ENCODE data around the gene OBSL1. TPM values are rescaled to one million over a fixed set of nuclear protein-coding genes. Genes with fewer than 3 reads are reported as not detected.

OBSL1 gene
- total RNA-seq (0.57 TPM), polyA plus RNA-seq (not detected)

GRCh38 chr2:219571311-219572236 is at the start of gene OBSL1:
TSS of gene OBSL1 (minus strand) at chr2:219571539. CDS start at chr2:219571232, 307 bp downstream.
- H3K36me3 ChIP-seq (ENCODE audit: control insufficient read depth, insufficient read depth, low read length), result no peaks in the 10 kb centered on the region
- no peak for ATAC-seq (ENCODE audit: low read depth in 2 of 2)
- H3K4me3 Mint-ChIP-seq, result peak within 1 kb of the TSS in 2 of 4 donors; percentile 34 to 46
- peaks cover 6% of the 10 kb centered on the region for H3K4me1 ChIP-seq (ENCODE audit: control insufficient read depth, insufficient read depth, low read length, poor library complexity, severe bottlenecking)
- peaks cover 6% of the 10 kb centered on the region for H3K27me3 ChIP-seq (ENCODE audit: control insufficient read depth, insufficient read depth, low read length)
- H3K4me1 Mint-ChIP-seq, result peaks cover 0 to 3% (median 1%) of the 10 kb centered on the region in 4 donors
- no peak for DNase-seq
- no peaks in the 10 kb centered on the region for H3K36me3 Mint-ChIP-seq
- no peak within 1 kb of the TSS for H3K27ac Mint-ChIP-seq
- H3K9me3 ChIP-seq (ENCODE audit: control insufficient read depth in 2 of 2, low read length in 2 of 2), result no peaks in the 10 kb centered on the region
- no peak within 1 kb of the TSS for H3K4me3 ChIP-seq (ENCODE audit: low read depth, low read length)
- peaks cover 0 to 3% (median 0%) of the 10 kb centered on the region in 7 donors for H3K9me3 Mint-ChIP-seq
- H3K27ac ChIP-seq (ENCODE audit: insufficient read depth, low read length, poor library complexity, severe bottlenecking), result no peak within 1 kb of the TSS
- H3K27me3 Mint-ChIP-seq, result peaks cover 47% of the 10 kb centered on the region

GRCh38 chr2:219620546-219620945 is 49.2 kb upstream of the OBSL1 start:
- Mint-ChIP-seq H3K36me3 (no peaks in the 10 kb centered on the region), H3K4me3 (no peak overlapping the region), H3K4me1 (no peaks in the 10 kb centered on the region), H3K9me3 (no peaks in the 10 kb centered on the region), H3K27ac (no peak overlapping the region), H3K27me3 (peaks cover 25% of the 10 kb centered on the region)
- Histone ChIP-seq H3K36me3 (ENCODE audit: control insufficient read depth, insufficient read depth, low read length) (peaks cover 4% of the 10 kb centered on the region), H3K27me3 (ENCODE audit: control insufficient read depth, insufficient read depth, low read length) (peaks cover 6% of the 10 kb centered on the region), H3K9me3 (ENCODE audit: control insufficient read depth in 2 of 2, low read length in 2 of 2) (no peaks in the 10 kb centered on the region), H3K4me1 (ENCODE audit: control insufficient read depth, insufficient read depth, low read length, poor library complexity, severe bottlenecking) (no peaks in the 10 kb centered on the region), H3K4me3 (ENCODE audit: low read depth, low read length) (no peak overlapping the region), H3K27ac (ENCODE audit: insufficient read depth, low read length, poor library complexity, severe bottlenecking) (no peak overlapping the region)
- DNase-seq (no peak), ATAC-seq (ENCODE audit: low read depth in 2 of 2) (no peak)

- no peak overlapping the region for H3K4me3 Mint-ChIP-seq
- no peak for ATAC-seq (ENCODE audit: low read depth in 2 of 2)
- H3K36me3 Mint-ChIP-seq, result peaks cover 10% of the 10 kb centered on the region
- H3K4me3 ChIP-seq (ENCODE audit: low read depth, low read length), result no peak overlapping the region
- H3K27me3 Mint-ChIP-seq, result peaks cover 14% of the 10 kb centered on the region
- H3K27ac ChIP-seq (ENCODE audit: insufficient read depth, low read length, poor library complexity, severe bottlenecking), result no peak overlapping the region
- H3K27ac Mint-ChIP-seq, result no peak overlapping the region
- no peaks in the 10 kb centered on the region for H3K4me1 ChIP-seq (ENCODE audit: control insufficient read depth, insufficient read depth, low read length, poor library complexity, severe bottlenecking)
- no peaks in the 10 kb centered on the region for H3K9me3 ChIP-seq (ENCODE audit: control insufficient read depth in 2 of 2, low read length in 2 of 2)
- DNase-seq, result no peak
- peaks cover 8% of the 10 kb centered on the region for H3K36me3 ChIP-seq (ENCODE audit: control insufficient read depth, insufficient read depth, low read length)
- peaks cover 5% of the 10 kb centered on the region for H3K27me3 ChIP-seq (ENCODE audit: control insufficient read depth, insufficient read depth, low read length)
- H3K4me1 Mint-ChIP-seq, result peaks cover 0 to 3% (median 0%) of the 10 kb centered on the region in 4 donors
- H3K9me3 Mint-ChIP-seq, result no peaks in the 10 kb centered on the region
Measured at GRCh38 chr2:219619235-219619634, 47.9 kb upstream of the OBSL1 start.

GRCh38 chr2:219618733-219619122 is 47.4 kb upstream of the OBSL1 start:
- Histone ChIP-seq H3K4me1 (ENCODE audit: control insufficient read depth, insufficient read depth, low read length, poor library complexity, severe bottlenecking) (no peaks in the 10 kb centered on the region), H3K27me3 (ENCODE audit: control insufficient read depth, insufficient read depth, low read length) (peaks cover 5% of the 10 kb centered on the region), H3K9me3 (ENCODE audit: control insufficient read depth in 2 of 2, low read length in 2 of 2) (no peaks in the 10 kb centered on the region), H3K36me3 (ENCODE audit: control insufficient read depth, insufficient read depth, low read length) (peaks cover 8% of the 10 kb centered on the region), H3K27ac (ENCODE audit: insufficient read depth, low read length, poor library complexity, severe bottlenecking) (no peak overlapping the region), H3K4me3 (ENCODE audit: low read depth, low read length) (no peak overlapping the region)
- DNase-seq (no peak), ATAC-seq (ENCODE audit: low read depth in 2 of 2) (no peak)
- H3K27me3 Mint-ChIP-seq, result peaks cover 14% of the 10 kb centered on the region
- H3K36me3 Mint-ChIP-seq, result peaks cover 11% of the 10 kb centered on the region
- peaks cover 0 to 3% (median 0%) of the 10 kb centered on the region in 4 donors for H3K4me1 Mint-ChIP-seq
- no peak overlapping the region for H3K27ac Mint-ChIP-seq
- H3K9me3 Mint-ChIP-seq, result no peaks in the 10 kb centered on the region
- no peak overlapping the region for H3K4me3 Mint-ChIP-seq

GRCh38 chr2:219616550-219616949 is 45.2 kb upstream of the OBSL1 start:
- Histone ChIP-seq H3K27ac (ENCODE audit: insufficient read depth, low read length, poor library complexity, severe bottlenecking) (no peak overlapping the region), H3K9me3 (ENCODE audit: control insufficient read depth in 2 of 2, low read length in 2 of 2) (no peaks in the 10 kb centered on the region), H3K4me1 (ENCODE audit: control insufficient read depth, insufficient read depth, low read length, poor library complexity, severe bottlenecking) (no peaks in the 10 kb centered on the region), H3K36me3 (ENCODE audit: control insufficient read depth, insufficient read depth, low read length) (peaks cover 15% of the 10 kb centered on the region), H3K27me3 (ENCODE audit: control insufficient read depth, insufficient read depth, low read length) (no peaks in the 10 kb centered on the region), H3K4me3 (ENCODE audit: low read depth, low read length) (no peak overlapping the region)
- Mint-ChIP-seq H3K27me3 (peaks cover 5% of the 10 kb centered on the region), H3K36me3 (peaks cover 19% of the 10 kb centered on the region), H3K27ac (peak overlapping the region in 1 of 3 donors; percentile 43), H3K4me1 (peaks cover 0 to 12% (median 6%) of the 10 kb centered on the region in 4 donors), H3K4me3 (no peak overlapping the region), H3K9me3 (no peaks in the 10 kb centered on the region)
- ATAC-seq (ENCODE audit: low read depth in 2 of 2), result no peak
- DNase-seq, result no peak

GRCh38 chr2:219615894-219616293 is 44.6 kb upstream of the OBSL1 start:
- H3K9me3 Mint-ChIP-seq, result no peaks in the 10 kb centered on the region
- H3K36me3 Mint-ChIP-seq, result peaks cover 25% of the 10 kb centered on the region
- peaks cover 16% of the 10 kb centered on the region for H3K36me3 ChIP-seq (ENCODE audit: control insufficient read depth, insufficient read depth, low read length)
- no peaks in the 10 kb centered on the region for H3K4me1 ChIP-seq (ENCODE audit: control insufficient read depth, insufficient read depth, low read length, poor library complexity, severe bottlenecking)
- ATAC-seq (ENCODE audit: low read depth in 2 of 2), result no peak
- no peak overlapping the region for H3K27ac ChIP-seq (ENCODE audit: insufficient read depth, low read length, poor library complexity, severe bottlenecking)
- H3K27ac Mint-ChIP-seq, result no peak overlapping the region
- no peaks in the 10 kb centered on the region for H3K9me3 ChIP-seq (ENCODE audit: control insufficient read depth in 2 of 2, low read length in 2 of 2)
- no peaks in the 10 kb centered on the region for H3K27me3 ChIP-seq (ENCODE audit: control insufficient read depth, insufficient read depth, low read length)
- H3K4me1 Mint-ChIP-seq, result peaks cover 0 to 15% (median 6%) of the 10 kb centered on the region in 4 donors
- DNase-seq, result no peak
- no peak overlapping the region for H3K4me3 Mint-ChIP-seq
- H3K27me3 Mint-ChIP-seq, result peaks cover 5% of the 10 kb centered on the region
- H3K4me3 ChIP-seq (ENCODE audit: low read depth, low read length), result no peak overlapping the region

- Histone ChIP-seq H3K27me3 (ENCODE audit: control insufficient read depth, insufficient read depth, low read length) (no peaks in the 10 kb centered on the region), H3K4me3 (ENCODE audit: low read depth, low read length) (no peak overlapping the region), H3K4me1 (ENCODE audit: control insufficient read depth, insufficient read depth, low read length, poor library complexity, severe bottlenecking) (no peaks in the 10 kb centered on the region), H3K9me3 (ENCODE audit: control insufficient read depth in 2 of 2, low read length in 2 of 2) (no peaks in the 10 kb centered on the region), H3K27ac (ENCODE audit: insufficient read depth, low read length, poor library complexity, severe bottlenecking) (no peak overlapping the region), H3K36me3 (ENCODE audit: control insufficient read depth, insufficient read depth, low read length) (peaks cover 18% of the 10 kb centered on the region)
- peaks cover 0 to 15% (median 6%) of the 10 kb centered on the region in 4 donors for H3K4me1 Mint-ChIP-seq
- DNase-seq (no peak), ATAC-seq (ENCODE audit: low read depth in 2 of 2) (no peak)
- H3K27ac Mint-ChIP-seq, result peak overlapping the region in 1 of 3 donors; percentile 62
- no peaks in the 10 kb centered on the region for H3K27me3 Mint-ChIP-seq
- H3K36me3 Mint-ChIP-seq, result peaks cover 29% of the 10 kb centered on the region
- H3K9me3 Mint-ChIP-seq, result no peaks in the 10 kb centered on the region
- peak overlapping the region in 2 of 4 donors; percentile 11 to 36 for H3K4me3 Mint-ChIP-seq
Measured at GRCh38 chr2:219615036-219615435, 43.7 kb upstream of the OBSL1 start.
